Measurements from ENCODE around the gene MTCH1.

- no peak for TF ChIP-seq EGR1 (IDR thresholded peaks at IDR 0.05)
- no peak for TF ChIP-seq REST (IDR thresholded peaks at IDR 0.05; ENCODE audit: low read depth)
- TF ChIP-seq MAX (IDR thresholded peaks at IDR 0.05) = no peak
- TF ChIP-seq FOXM1 (IDR thresholded peaks at IDR 0.05; ENCODE audit: borderline replicate concordance, low read depth) = no peak
- TF ChIP-seq EP300 (IDR thresholded peaks at IDR 0.05; ENCODE audit: borderline replicate concordance) = no peak
These were observed 22.3 kb downstream of the MTCH1 start for GRCh38 chr6:36963451-36964290.
